Measurements from ENCODE around the gene RBMS3.

GRCh38 chr3:29349049-29349448 lies 68.2 kb downstream of the RBMS3 start:
- TF ChIP-seq, protein P1, sequence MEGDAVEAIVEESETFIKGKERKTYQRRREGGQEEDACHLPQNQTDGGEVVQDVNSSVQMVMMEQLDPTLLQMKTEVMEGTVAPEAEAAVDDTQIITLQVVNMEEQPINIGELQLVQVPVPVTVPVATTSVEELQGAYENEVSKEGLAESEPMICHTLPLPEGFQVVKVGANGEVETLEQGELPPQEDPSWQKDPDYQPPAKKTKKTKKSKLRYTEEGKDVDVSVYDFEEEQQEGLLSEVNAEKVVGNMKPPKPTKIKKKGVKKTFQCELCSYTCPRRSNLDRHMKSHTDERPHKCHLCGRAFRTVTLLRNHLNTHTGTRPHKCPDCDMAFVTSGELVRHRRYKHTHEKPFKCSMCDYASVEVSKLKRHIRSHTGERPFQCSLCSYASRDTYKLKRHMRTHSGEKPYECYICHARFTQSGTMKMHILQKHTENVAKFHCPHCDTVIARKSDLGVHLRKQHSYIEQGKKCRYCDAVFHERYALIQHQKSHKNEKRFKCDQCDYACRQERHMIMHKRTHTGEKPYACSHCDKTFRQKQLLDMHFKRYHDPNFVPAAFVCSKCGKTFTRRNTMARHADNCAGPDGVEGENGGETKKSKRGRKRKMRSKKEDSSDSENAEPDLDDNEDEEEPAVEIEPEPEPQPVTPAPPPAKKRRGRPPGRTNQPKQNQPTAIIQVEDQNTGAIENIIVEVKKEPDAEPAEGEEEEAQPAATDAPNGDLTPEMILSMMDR (IDR thresholded peaks at IDR 0.05; ENCODE audit: insufficient read depth, low read depth, low read length), result no peak
- no peak for TF ChIP-seq EZH2 (IDR thresholded peaks at IDR 0.05; ENCODE audit: insufficient read depth, low read length)
